AG09309 (cell line): Measurements from ENCODE around the gene TTC7B.
"Not testable (repeated sequence)": the region's sequence is repeated elsewhere in the genome, so short reads cannot be mapped to it uniquely, and the experiment has no call there.

ENCODE experiments used
- DNase-seq: peaks from one replicate; pipeline ENCODE4 v3.0.0-alpha.2; 2010; ENCODE audit warnings: low read depth
- H3K4me3 ChIP-seq: 2 replicates; pipeline ENCODE4 v1.5.1; 2011; ENCODE audit warnings: mild to moderate bottlenecking, low read depth, low read length, moderate library complexity; ENCODE audit not compliant: control insufficient read depth
- TF ChIP-seq, protein P1 (sequence below): IDR thresholded peaks from 2 replicates; pipeline ENCODE4 v1.5.1; 2011; ENCODE audit warnings: mild to moderate bottlenecking, low read depth, low read length, inconsistent platforms; ENCODE audit not compliant: insufficient read depth, control insufficient read depth; ENCODE audit errors: missing control alignments

The TTC7B gene

DNA sequence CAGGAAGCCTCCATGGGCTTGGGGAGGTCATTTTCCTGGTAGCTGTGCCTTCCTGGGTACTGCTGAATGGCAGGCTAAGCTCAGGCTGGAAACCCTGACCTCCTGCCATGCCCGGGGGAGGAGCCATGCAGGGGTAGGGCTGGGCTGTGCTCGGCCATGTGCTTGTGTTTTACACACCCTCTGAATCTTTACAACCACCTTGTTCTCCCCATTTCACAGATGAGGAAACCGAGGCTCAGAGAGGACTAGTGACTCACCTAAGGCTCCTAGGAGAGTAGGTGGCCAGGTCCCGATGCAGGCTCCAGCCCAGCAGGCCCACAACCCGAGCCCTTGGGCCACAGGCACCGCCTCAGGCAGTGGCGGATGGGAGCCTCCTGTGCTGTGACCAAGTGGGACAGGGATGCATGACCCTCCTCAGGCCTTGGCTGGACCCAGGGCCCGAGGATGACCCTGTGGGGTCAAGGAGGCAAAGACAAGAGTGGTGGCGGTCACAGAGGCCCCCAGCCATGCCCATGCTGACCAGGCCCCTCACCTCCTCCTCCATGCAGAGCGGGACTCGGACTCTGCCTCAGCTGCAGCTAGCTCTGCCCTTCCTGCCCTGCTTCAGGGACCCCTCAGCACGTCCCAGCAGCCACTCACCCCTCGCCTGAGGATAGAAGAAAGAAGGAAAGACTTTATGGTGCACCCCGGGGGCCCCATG lies 283.3 kb downstream of the TTC7B start:
- no peak overlapping the region for H3K4me3 ChIP-seq
- DNase-seq = no peak
- TF ChIP-seq, protein P1, sequence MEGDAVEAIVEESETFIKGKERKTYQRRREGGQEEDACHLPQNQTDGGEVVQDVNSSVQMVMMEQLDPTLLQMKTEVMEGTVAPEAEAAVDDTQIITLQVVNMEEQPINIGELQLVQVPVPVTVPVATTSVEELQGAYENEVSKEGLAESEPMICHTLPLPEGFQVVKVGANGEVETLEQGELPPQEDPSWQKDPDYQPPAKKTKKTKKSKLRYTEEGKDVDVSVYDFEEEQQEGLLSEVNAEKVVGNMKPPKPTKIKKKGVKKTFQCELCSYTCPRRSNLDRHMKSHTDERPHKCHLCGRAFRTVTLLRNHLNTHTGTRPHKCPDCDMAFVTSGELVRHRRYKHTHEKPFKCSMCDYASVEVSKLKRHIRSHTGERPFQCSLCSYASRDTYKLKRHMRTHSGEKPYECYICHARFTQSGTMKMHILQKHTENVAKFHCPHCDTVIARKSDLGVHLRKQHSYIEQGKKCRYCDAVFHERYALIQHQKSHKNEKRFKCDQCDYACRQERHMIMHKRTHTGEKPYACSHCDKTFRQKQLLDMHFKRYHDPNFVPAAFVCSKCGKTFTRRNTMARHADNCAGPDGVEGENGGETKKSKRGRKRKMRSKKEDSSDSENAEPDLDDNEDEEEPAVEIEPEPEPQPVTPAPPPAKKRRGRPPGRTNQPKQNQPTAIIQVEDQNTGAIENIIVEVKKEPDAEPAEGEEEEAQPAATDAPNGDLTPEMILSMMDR = no peak

GRCh38 chr14:90531497-90531896 lies 284.7 kb downstream of the TTC7B start:
- no peak overlapping the region for H3K4me3 ChIP-seq
- no peak for DNase-seq
- TF ChIP-seq, protein P1 = no peak

DNA sequence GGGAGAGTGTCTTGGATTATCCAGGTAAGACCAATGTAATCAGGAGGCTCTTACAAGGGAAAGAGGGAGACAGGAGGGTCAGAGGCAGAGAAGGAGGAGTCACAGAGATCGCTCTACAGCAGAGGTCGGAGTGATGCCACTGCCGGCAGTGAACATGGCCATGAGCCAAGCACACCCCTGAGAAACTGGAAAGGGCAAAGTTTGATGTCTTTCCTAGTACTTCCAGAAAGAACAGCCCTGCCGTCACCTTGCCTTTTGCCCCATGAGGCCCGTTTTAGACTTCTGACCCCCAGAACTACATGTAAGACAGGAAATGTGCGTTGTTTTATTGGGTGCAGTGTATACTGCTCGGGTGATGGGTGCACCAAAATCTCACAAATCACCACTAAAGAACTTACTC lies 285.7 kb downstream of the TTC7B start:
- TF ChIP-seq, protein P1 = no peak
- DNase-seq = no peak
- no peak overlapping the region for H3K4me3 ChIP-seq

GRCh38 chr14:90527978-90528377 lies 288.3 kb downstream of the TTC7B start:
- TF ChIP-seq, protein P1 = no peak
- no peak for DNase-seq
- no peak overlapping the region for H3K4me3 ChIP-seq

GRCh38 chr14:90526536-90526935 lies 289.7 kb downstream of the TTC7B start:
- H3K4me3 ChIP-seq, DNase-seq: not testable (repeated sequence)

- not testable (repeated sequence) for H3K4me3 ChIP-seq, DNase-seq
These were observed 290.7 kb downstream of the TTC7B start for GRCh38 chr14:90525353-90526028.

GRCh38 chr14:90523961-90524875 lies 292.0 kb downstream of the TTC7B start:
- TF ChIP-seq, protein P1 = no peak
- DNase-seq = no peak
- no peak overlapping the region for H3K4me3 ChIP-seq
